CD8-positive, alpha-beta memory T cell (primary cell): Measurements from ENCODE around the gene C1RL. TPM values are rescaled to one million over a fixed set of nuclear protein-coding genes. Genes with fewer than 3 reads are reported as not detected.
A peak's percentile ranks its signal among the peaks of the same experiment; 100 is the strongest.

Experiments
- CTCF ChIA-PET: fragments of 350-600 bp; sonication (Branson Sonifier 250); formaldehyde crosslinking; loops from one replicate; lab custom pipeline; 2021; ENCODE audit warnings: antibody characterized with exemption; lab: Charles Lee
- POLR2A ChIA-PET: fragments of 350-600 bp; sonication (Branson Sonifier 250); formaldehyde crosslinking; loops from one replicate; lab custom pipeline; 2021; ENCODE audit warnings: antibody characterized with exemption; lab: Charles Lee
- DNase-seq, 5 donors: peaks; one replicate each; pipeline versions ENCODE4 v3.0.0 to v3.0.0-alpha.2; 2020 to 2022; ENCODE audit warnings: mixed read lengths in 1 of 5
- H3K27ac ChIP-seq: one replicate; pipeline ENCODE4 v1.7.0; 2013; ENCODE audit warnings: low read depth, mild to moderate bottlenecking, low read length, moderate library complexity
- H3K27me3 ChIP-seq: 2 replicates; pipeline ENCODE4 v1.7.0; 2013; ENCODE audit warnings: low read length, mild to moderate bottlenecking; ENCODE audit not compliant: insufficient read depth, poor library complexity, severe bottlenecking
- H3K36me3 ChIP-seq: 2 replicates; pipeline ENCODE4 v1.7.0; 2013; ENCODE audit warnings: mild to moderate bottlenecking, low read length, moderate library complexity; ENCODE audit not compliant: insufficient read depth
- H3K4me1 ChIP-seq: 2 replicates; pipeline ENCODE4 v1.7.0; 2013; ENCODE audit warnings: mild to moderate bottlenecking, low read length, moderate library complexity; ENCODE audit not compliant: insufficient read depth
- H3K4me3 ChIP-seq: 2 replicates; pipeline ENCODE4 v1.7.0; 2013; ENCODE audit warnings: mild to moderate bottlenecking, low read length
- H3K9me3 ChIP-seq: 2 replicates; pipeline ENCODE4 v1.7.0; 2013; ENCODE audit warnings: mild to moderate bottlenecking, low read length
- H3K27ac Mint-ChIP-seq, 8 donors: one replicate each; pipeline ENCODE4 v1.8.0; 2020 to 2021; ENCODE audit warnings: mixed read lengths in 8 of 8, mild to moderate bottlenecking in 6 of 8, inconsistent platforms in 3 of 8, moderate library complexity in 3 of 8
- H3K27me3 Mint-ChIP-seq, 2 donors: one replicate each; pipeline ENCODE4 v1.8.0; 2020 to 2021; ENCODE audit warnings: mixed read lengths in 2 of 2, mild to moderate bottlenecking in 1 of 2, moderate library complexity in 1 of 2
- H3K36me3 Mint-ChIP-seq, 3 donors: one replicate each; pipeline ENCODE4 v1.8.0; 2020 to 2021; ENCODE audit warnings: mixed read lengths in 3 of 3, inconsistent platforms in 1 of 3, mild to moderate bottlenecking in 1 of 3
- H3K4me1 Mint-ChIP-seq, 3 donors: one replicate each; pipeline ENCODE4 v1.8.0; 2020 to 2021; ENCODE audit warnings: mixed read lengths in 3 of 3, inconsistent platforms in 1 of 3, mild to moderate bottlenecking in 1 of 3
- H3K4me3 Mint-ChIP-seq, 7 donors: one replicate each; pipeline ENCODE4 v1.8.0; 2020 to 2021; ENCODE audit warnings: mixed read lengths in 7 of 7, mild to moderate bottlenecking in 6 of 7, moderate library complexity in 4 of 7, inconsistent platforms in 2 of 7
- H3K9me3 Mint-ChIP-seq, 5 donors: one replicate each; pipeline ENCODE4 v1.8.0; 2020 to 2022; ENCODE audit warnings: mixed read lengths in 5 of 5, mild to moderate bottlenecking in 3 of 5, moderate library complexity in 2 of 5, inconsistent platforms in 1 of 5
- polyA plus RNA-seq: library from polyadenylated mRNA; unstranded; fragments of 300-500 nt; fragmentation: Illumina TruSeq; gene quantifications from one replicate; pipeline ENCODE4 v1.2.3, GENCODE V29; 2021
- total RNA-seq, 2 experiments: library from RNA; stranded (reverse); gene quantifications; one replicate each; pipeline ENCODE4 v1.2.3, GENCODE V29; 2021

C1RL gene
- total and polyA plus RNA-seq, 3 experiments from 2014 or later = 7.2 to 14.2 (median 12.7) TPM

GRCh38 chr12:7067096-7067495, 41.9 kb downstream of the C1RL start:
- Histone ChIP-seq H3K27ac (no peak overlapping the region), H3K36me3 (no peaks in the 10 kb centered on the region), H3K9me3 (no peaks in the 10 kb centered on the region), H3K4me1 (no peaks in the 10 kb centered on the region), H3K4me3 (no peak overlapping the region), H3K27me3 (no peaks in the 10 kb centered on the region)
- no peaks in the 10 kb centered on the region for H3K36me3 Mint-ChIP-seq
- no peaks in the 10 kb centered on the region for H3K4me1 Mint-ChIP-seq
- no peak overlapping the region for H3K27ac Mint-ChIP-seq
- no peak for DNase-seq
- CTCF ChIA-PET = no interaction called here
- H3K4me3 Mint-ChIP-seq = no peak overlapping the region
- H3K27me3 Mint-ChIP-seq = peaks cover 2 to 28% of the 10 kb centered on the region in 2 donors
- POLR2A ChIA-PET = no interaction called here
- H3K9me3 Mint-ChIP-seq = no peaks in the 10 kb centered on the region

- H3K4me3 ChIP-seq = no peak overlapping the region
- H3K27me3 ChIP-seq = no peaks in the 10 kb centered on the region
- H3K36me3 ChIP-seq = no peaks in the 10 kb centered on the region
- H3K4me3 Mint-ChIP-seq = no peak overlapping the region
- POLR2A ChIA-PET = no interaction called here
- peak overlapping the region in 1 of 8 donors; percentile 34 for H3K27ac Mint-ChIP-seq
- no peaks in the 10 kb centered on the region for H3K9me3 Mint-ChIP-seq
- peaks cover 2 to 23% of the 10 kb centered on the region in 2 donors for H3K27me3 Mint-ChIP-seq
- no peaks in the 10 kb centered on the region for H3K4me1 Mint-ChIP-seq
- no peak overlapping the region for H3K27ac ChIP-seq
- no peaks in the 10 kb centered on the region for H3K4me1 ChIP-seq
- H3K36me3 Mint-ChIP-seq = no peaks in the 10 kb centered on the region
- no peaks in the 10 kb centered on the region for H3K9me3 ChIP-seq
- CTCF ChIA-PET = no interaction called here
- no peak for DNase-seq
These were observed 42.4 kb downstream of the C1RL start for GRCh38 chr12:7066596-7066995.

GRCh38 chr12:7065073-7065623, 43.9 kb downstream of the C1RL start:
- H3K4me3 Mint-ChIP-seq = no peak overlapping the region
- no peak overlapping the region for H3K4me3 ChIP-seq
- CTCF ChIA-PET = no interaction called here
- H3K27ac ChIP-seq = no peak overlapping the region
- peaks cover 3% of the 10 kb centered on the region for H3K27me3 ChIP-seq
- H3K9me3 Mint-ChIP-seq = no peaks in the 10 kb centered on the region
- no peaks in the 10 kb centered on the region for H3K4me1 ChIP-seq
- no peaks in the 10 kb centered on the region for H3K36me3 ChIP-seq
- H3K27ac Mint-ChIP-seq = no peak overlapping the region
- no peak for DNase-seq
- no peaks in the 10 kb centered on the region for H3K36me3 Mint-ChIP-seq
- no peaks in the 10 kb centered on the region for H3K9me3 ChIP-seq
- peaks cover 2 to 27% of the 10 kb centered on the region in 2 donors for H3K27me3 Mint-ChIP-seq
- POLR2A ChIA-PET = no interaction called here
- H3K4me1 Mint-ChIP-seq = no peaks in the 10 kb centered on the region

GRCh38 chr12:7064516-7064915, 44.5 kb downstream of the C1RL start:
- CTCF ChIA-PET = no interaction called here
- no peak overlapping the region for H3K27ac ChIP-seq
- DNase-seq = no peak
- H3K4me3 ChIP-seq = no peak overlapping the region
- H3K9me3 Mint-ChIP-seq = no peaks in the 10 kb centered on the region
- POLR2A ChIA-PET = no interaction called here
- H3K36me3 ChIP-seq = no peaks in the 10 kb centered on the region
- no peaks in the 10 kb centered on the region for H3K4me1 Mint-ChIP-seq
- no peak overlapping the region for H3K4me3 Mint-ChIP-seq
- peaks cover 6 to 29% of the 10 kb centered on the region in 2 donors for H3K27me3 Mint-ChIP-seq
- H3K9me3 ChIP-seq = no peaks in the 10 kb centered on the region
- peaks cover 0 to 4% (median 0%) of the 10 kb centered on the region in 3 donors for H3K36me3 Mint-ChIP-seq
- H3K4me1 ChIP-seq = no peaks in the 10 kb centered on the region
- no peak overlapping the region for H3K27ac Mint-ChIP-seq
- H3K27me3 ChIP-seq = peaks cover 3% of the 10 kb centered on the region

GRCh38 chr12:7061596-7061995, 47.4 kb downstream of the C1RL start:
- Histone ChIP-seq H3K4me1 (no peaks in the 10 kb centered on the region), H3K4me3 (no peak overlapping the region), H3K27ac (no peak overlapping the region), H3K27me3 (peaks cover 3% of the 10 kb centered on the region), H3K36me3 (no peaks in the 10 kb centered on the region), H3K9me3 (no peaks in the 10 kb centered on the region)
- ChIA-PET CTCF (interaction anchor here (1.1 kb wide), 1 partner anchor 52 kb away, joined by 3 read pairs; no protein-coding TSS in a partner anchor), POLR2A (no interaction called here)
- Mint-ChIP-seq H3K4me1 (no peaks in the 10 kb centered on the region), H3K27me3 (peaks cover 14 to 44% of the 10 kb centered on the region in 2 donors), H3K9me3 (no peaks in the 10 kb centered on the region), H3K36me3 (peaks cover 0 to 4% (median 1%) of the 10 kb centered on the region in 3 donors), H3K27ac (no peak overlapping the region), H3K4me3 (no peak overlapping the region)
- DNase-seq = no peak

- H3K4me3 Mint-ChIP-seq = no peak overlapping the region
- Histone ChIP-seq H3K4me3 (no peak overlapping the region), H3K36me3 (no peaks in the 10 kb centered on the region), H3K27me3 (peaks cover 3% of the 10 kb centered on the region), H3K9me3 (no peaks in the 10 kb centered on the region), H3K27ac (no peak overlapping the region), H3K4me1 (no peaks in the 10 kb centered on the region)
- H3K36me3 Mint-ChIP-seq = peaks cover 0 to 8% (median 1%) of the 10 kb centered on the region in 3 donors
- CTCF ChIA-PET = interaction anchor here (1.1 kb wide), 1 partner anchor 52 kb away, joined by 3 read pairs; no protein-coding TSS in a partner anchor
- no peak overlapping the region for H3K27ac Mint-ChIP-seq
- no peak for DNase-seq
- POLR2A ChIA-PET = no interaction called here
- no peaks in the 10 kb centered on the region for H3K9me3 Mint-ChIP-seq
- H3K27me3 Mint-ChIP-seq = peaks cover 17 to 48% of the 10 kb centered on the region in 2 donors
- no peaks in the 10 kb centered on the region for H3K4me1 Mint-ChIP-seq
These were observed 47.9 kb downstream of the C1RL start for GRCh38 chr12:7061138-7061537.

DNA sequence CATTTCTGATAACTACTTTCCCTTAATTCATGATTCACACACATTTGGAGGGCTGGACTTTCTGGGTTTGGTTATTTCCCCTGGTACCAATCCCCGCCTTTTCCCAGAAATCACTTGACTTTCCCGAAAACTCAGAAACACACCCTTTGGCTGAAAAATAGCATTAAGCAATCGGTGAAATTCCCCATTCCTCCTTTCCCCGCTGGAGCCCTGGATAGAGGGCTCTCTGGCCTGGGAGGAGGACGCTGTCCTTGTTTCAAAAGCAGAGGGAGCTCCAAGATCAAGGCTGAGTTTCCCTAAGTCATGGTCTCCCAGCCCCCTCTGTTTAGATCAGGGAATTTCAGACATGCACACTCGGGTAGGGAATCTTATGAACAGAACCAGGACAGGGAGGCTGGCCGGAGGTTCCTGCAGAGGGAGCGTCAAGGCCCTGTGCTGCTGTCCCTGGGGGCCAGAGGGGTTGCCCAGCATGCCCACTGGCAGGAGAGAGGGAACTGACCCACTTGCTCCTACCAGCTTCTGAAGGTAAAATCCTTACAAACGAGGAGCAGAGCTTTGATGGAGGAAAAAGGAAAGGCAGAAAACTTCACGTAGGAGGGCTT, 48.6 kb downstream of the C1RL start, which contains the start of gene C1S:
Gene C1S (plus strand): TSS at position 366 of the 602 bp plus-strand sequence. CDS start 1,195 bp downstream, outside the sequence.
- Mint-ChIP-seq H3K36me3 (peaks cover 0 to 9% (median 1%) of the 10 kb centered on the region in 3 donors), H3K27ac (no peak within 1 kb of the TSS), H3K4me3 (no peak within 1 kb of the TSS), H3K9me3 (no peaks in the 10 kb centered on the region), H3K27me3 (peaks cover 20 to 53% of the 10 kb centered on the region in 2 donors), H3K4me1 (no peaks in the 10 kb centered on the region)
- POLR2A ChIA-PET = no interaction called here
- CTCF ChIA-PET = interaction anchor here (1.1 kb wide), 1 partner anchor 53 kb away, joined by 3 read pairs; no protein-coding TSS in a partner anchor
- Histone ChIP-seq H3K27ac (no peak within 1 kb of the TSS), H3K4me3 (no peak within 1 kb of the TSS), H3K27me3 (peaks cover 3% of the 10 kb centered on the region), H3K9me3 (no peaks in the 10 kb centered on the region), H3K4me1 (no peaks in the 10 kb centered on the region), H3K36me3 (no peaks in the 10 kb centered on the region)
- no peak for DNase-seq

GRCh38 chr12:7059780-7060179, 49.2 kb downstream of the C1RL start:
- Histone ChIP-seq H3K27me3 (peaks cover 3% of the 10 kb centered on the region), H3K4me3 (no peak overlapping the region), H3K27ac (no peak overlapping the region), H3K36me3 (no peaks in the 10 kb centered on the region), H3K4me1 (no peaks in the 10 kb centered on the region), H3K9me3 (no peaks in the 10 kb centered on the region)
- DNase-seq = no peak
- ChIA-PET CTCF (interaction anchor here (1.2 kb wide), 1 partner anchor 29 kb away, joined by 3 read pairs; no protein-coding TSS in a partner anchor), POLR2A (no interaction called here)
- no peak overlapping the region for H3K4me3 Mint-ChIP-seq
- no peaks in the 10 kb centered on the region for H3K9me3 Mint-ChIP-seq
- no peak overlapping the region for H3K27ac Mint-ChIP-seq
- peaks cover 21 to 60% of the 10 kb centered on the region in 2 donors for H3K27me3 Mint-ChIP-seq
- H3K36me3 Mint-ChIP-seq = peaks cover 0 to 9% (median 1%) of the 10 kb centered on the region in 3 donors
- H3K4me1 Mint-ChIP-seq = no peaks in the 10 kb centered on the region
